ENCODE measurements around the gene ZSWIM1.

GRCh38 chr20:45866454-45866853 is 14.6 kb upstream of the ZSWIM1 start:
- TF ChIP-seq CTCF (IDR thresholded peaks at IDR 0.05 in 2 of 3, conservative IDR thresholded peaks at IDR 0.05 in 1 of 3; ENCODE audit: borderline replicate concordance in 1 of 3, insufficient read depth in 1 of 3, low read depth in 2 of 3, low read length in 2 of 3) (no peak), ZNF274 (IDR thresholded peaks at IDR 0.05; ENCODE audit: low read depth, low read length) (no peak), POLR2A (IDR thresholded peaks at IDR 0.05; ENCODE audit: borderline replicate concordance, extremely low read depth, insufficient read depth, insufficient read length) (no peak), RAD21 (IDR thresholded peaks at IDR 0.05; ENCODE audit: low read depth) (no peak), EZH2 (IDR thresholded peaks at IDR 0.05) (no peak), SIN3A (IDR thresholded peaks at IDR 0.05; ENCODE audit: low read depth) (no peak), CEBPB (IDR thresholded peaks at IDR 0.05; ENCODE audit: low read depth) (no peak), TCF7L2 (IDR thresholded peaks at IDR 0.05; ENCODE audit: borderline replicate concordance, extremely low read depth, insufficient read depth, insufficient read length) (no peak), MAX (IDR thresholded peaks at IDR 0.05) (no peak), POLR2AphosphoS5 (IDR thresholded peaks at IDR 0.05; ENCODE audit: low read depth, low read length) (no peak), SRF (IDR thresholded peaks at IDR 0.05; ENCODE audit: low read depth) (no peak), EZH2phosphoT487 (IDR thresholded peaks at IDR 0.05; ENCODE audit: borderline replicate concordance) (no peak), YY1 (IDR thresholded peaks at IDR 0.05; ENCODE audit: extremely low read depth, insufficient replicate concordance, low read depth, low read length) (no peak), JUND (IDR thresholded peaks at IDR 0.05) (no peak)

All from HCT116 (cell line).